Measurements from ENCODE around the gene CTU2.

- TF ChIP-seq CTCF (IDR thresholded peaks at IDR 0.05) = no peak
- no peak for TF ChIP-seq POLR2A (IDR thresholded peaks at IDR 0.05)
- TF ChIP-seq EP300 (IDR thresholded peaks at IDR 0.05) = no peak
Measured at GRCh38 chr16:88724855-88725555, 18.7 kb downstream of the CTU2 start.

All from gastroesophageal sphincter (tissue), 3 donors.